ENCODE data around the gene CMPK2. TPM values are rescaled to one million over a fixed set of nuclear protein-coding genes. Genes with fewer than 3 reads are reported as not detected.

CMPK2 gene
- total and polyA plus RNA-seq, 9 of the 15 experiments (the other 6 are each of a cell fraction or from before 2014, with no cell fraction given) = 2.6 to 10.5 (median 5.0) TPM

GRCh38 chr2:6841537-6842287 lies 24.0 kb downstream of the CMPK2 start:
- Histone ChIP-seq H3K79me2 (ENCODE audit: control insufficient read depth, insufficient read depth, low read length) (no peaks in the 10 kb centered on the region), H3K9me3 (replicated peaks; ENCODE audit: control insufficient read depth, insufficient read depth, low read depth, low read length) (peaks cover 36% of the 10 kb centered on the region), H3K9me1 (ENCODE audit: control insufficient read depth, insufficient read depth, low read length) (no peaks in the 10 kb centered on the region), H3K27me3 (ENCODE audit: control insufficient read depth in 2 of 2, insufficient read depth in 2 of 2, low read length in 2 of 2) (no peaks in the 10 kb centered on the region), H3K36me3 (ENCODE audit: control insufficient read depth, insufficient read depth, low read length) (no peaks in the 10 kb centered on the region), H3K4me1 (replicated peaks in 1 of 2; ENCODE audit: control insufficient read depth in 2 of 2, insufficient read depth in 2 of 2, low read length in 2 of 2) (peaks cover 0 to 4% of the 10 kb centered on the region in 2 experiments; a peak in 4 of 5 replicates), H3K4me3 (no peak overlapping the region), H4K20me1 (replicated peaks; ENCODE audit: control insufficient read depth, insufficient read depth, low read length) (no peaks in the 10 kb centered on the region), H2AFZ (ENCODE audit: low read depth, low read length) (no peak overlapping the region), H3K27ac (ENCODE audit: extremely low read depth, low read depth, low read length) (no peak overlapping the region), H3K4me2 (ENCODE audit: insufficient read depth, low read length) (no peak overlapping the region), H3K9ac (ENCODE audit: insufficient read depth in 1 of 2, low read depth in 2 of 2, low read length in 2 of 2) (no peak overlapping the region)
- DNase-seq (ENCODE audit: extremely low read depth in 1 of 4, low spot score in 3 of 4) (no peak), ATAC-seq (no peak), FAIRE-seq (no peak)
- intact Hi-C loops (cut with micrococcal nuclease) = no loop called here
- 16% methylated on average over 2 of the region's 2 CpGs for WGBS (ENCODE audit: insufficient coverage, low coverage, missing lambda C conversion rate)
- in situ Hi-C loops (cut with MboI) = loop anchor here (5.0 to 25.0 kb wide), 2 partner anchors 61 to 171 kb away; no protein-coding TSS in a partner anchor
- no TSS peak for BruUV-seq (replicated peaks)
- ChIA-PET CTCF (ENCODE audit: low intra/inter-chr PET ratio) (no interaction called here), POLR2A (no interaction called here)
- no peak for TF ChIP-seq ZNF318 (IDR thresholded peaks at IDR 0.05; ENCODE audit: borderline replicate concordance in 1 of 2, low read depth in 1 of 2)
- TF ChIP-seq ZNF143 (CRISPR knock-in tag; IDR thresholded peaks at IDR 0.05) = no peak
- no peak for TF ChIP-seq CBX3 (IDR thresholded peaks at IDR 0.05; ENCODE audit: borderline replicate concordance in 1 of 2, low read length in 2 of 2)
- no peak for TF ChIP-seq NCOA4 (IDR thresholded peaks at IDR 0.05; ENCODE audit: partially characterized antibody)
- no peak for TF ChIP-seq ZNF324 (CRISPR knock-in tag; IDR thresholded peaks at IDR 0.05)
- no peak for TF ChIP-seq NFIX (CRISPR knock-in tag; IDR thresholded peaks at IDR 0.05; ENCODE audit: low read depth)
- TF ChIP-seq STAT6 (CRISPR knock-in tag; IDR thresholded peaks at IDR 0.05) = no peak
- TF ChIP-seq E2F4 (CRISPR knock-in tag; IDR thresholded peaks at IDR 0.05; ENCODE audit: low read depth) = no peak

Measured in K562 (cell line).